HG02642 (cell line): ENCODE data around the gene APOBEC2.

Experiments
- ATAC-seq: cut with Tn5 transposase; IDR thresholded peaks from one replicate; pipeline ENCODE4 v1.9.1; 2021; ENCODE audit warnings: mild to moderate bottlenecking; ENCODE audit not compliant: unreplicated experiment, poor library complexity

The APOBEC2 gene

GRCh38 chr6:41037107-41037900, 15.7 kb upstream of the APOBEC2 start:
- no peak for ATAC-seq

- ATAC-seq = no peak
Observed at GRCh38 chr6:41038205-41038604, 14.8 kb upstream of the APOBEC2 start.

- ATAC-seq = no peak
Observed at GRCh38 chr6:41039060-41039998, 13.7 kb upstream of the APOBEC2 start, which contains the start of gene UNC5CL. Gene UNC5CL (minus strand): TSS chr6:41039221. CDS start chr6:41035074, 4,147 bp downstream.

GRCh38 chr6:41040101-41040939, 12.7 kb upstream of the APOBEC2 start:
- ATAC-seq = no peak

- no peak for ATAC-seq
Observed at GRCh38 chr6:41040940-41041536, 12.0 kb upstream of the APOBEC2 start.

- ATAC-seq = no peak
Observed at GRCh38 chr6:41042226-41043055, 10.6 kb upstream of the APOBEC2 start, which contains the start of gene TSPO2. Gene TSPO2 (plus strand): TSS chr6:41042467. CDS start chr6:41042986, 519 bp downstream.

GRCh38 chr6:41043151-41043550, 9.9 kb upstream of the APOBEC2 start:
- ATAC-seq = no peak

GRCh38 chr6:41045664-41046063, 7.3 kb upstream of the APOBEC2 start:
- no peak for ATAC-seq

- no peak for ATAC-seq
Observed at GRCh38 chr6:41046084-41046483, 6.9 kb upstream of the APOBEC2 start.

GRCh38 chr6:41047306-41047705, 5.7 kb upstream of the APOBEC2 start:
- no peak for ATAC-seq

GRCh38 chr6:41047745-41048732, 5.0 kb upstream of the APOBEC2 start:
- no peak for ATAC-seq

GRCh38 chr6:41049521-41049920, 3.5 kb upstream of the APOBEC2 start:
- ATAC-seq = no peak

GRCh38 chr6:41049955-41050354, 3.0 kb upstream of the APOBEC2 start:
- ATAC-seq = no peak

- ATAC-seq = no peak
Observed at GRCh38 chr6:41050536-41050935, 2.5 kb upstream of the APOBEC2 start.

GRCh38 chr6:41051873-41052272, 1.1 kb upstream of the APOBEC2 start:
- ATAC-seq = no peak

GRCh38 chr6:41054511-41054910, 1.5 kb downstream of the APOBEC2 start:
- no peak for ATAC-seq

GRCh38 chr6:41055149-41055548, 2.1 kb downstream of the APOBEC2 start:
- no peak for ATAC-seq
